ENCODE measurements around the gene RNF149. TPM values are rescaled to one million over a fixed set of nuclear protein-coding genes. Genes with fewer than 3 reads are reported as not detected.
"Not testable (repeated sequence)": the region's sequence is repeated elsewhere in the genome, so short reads cannot be mapped to it uniquely, and the experiment has no call there.

Gene RNF149
- total RNA-seq, 1 experiment from 2014 or later: 51.2 TPM

DNA sequence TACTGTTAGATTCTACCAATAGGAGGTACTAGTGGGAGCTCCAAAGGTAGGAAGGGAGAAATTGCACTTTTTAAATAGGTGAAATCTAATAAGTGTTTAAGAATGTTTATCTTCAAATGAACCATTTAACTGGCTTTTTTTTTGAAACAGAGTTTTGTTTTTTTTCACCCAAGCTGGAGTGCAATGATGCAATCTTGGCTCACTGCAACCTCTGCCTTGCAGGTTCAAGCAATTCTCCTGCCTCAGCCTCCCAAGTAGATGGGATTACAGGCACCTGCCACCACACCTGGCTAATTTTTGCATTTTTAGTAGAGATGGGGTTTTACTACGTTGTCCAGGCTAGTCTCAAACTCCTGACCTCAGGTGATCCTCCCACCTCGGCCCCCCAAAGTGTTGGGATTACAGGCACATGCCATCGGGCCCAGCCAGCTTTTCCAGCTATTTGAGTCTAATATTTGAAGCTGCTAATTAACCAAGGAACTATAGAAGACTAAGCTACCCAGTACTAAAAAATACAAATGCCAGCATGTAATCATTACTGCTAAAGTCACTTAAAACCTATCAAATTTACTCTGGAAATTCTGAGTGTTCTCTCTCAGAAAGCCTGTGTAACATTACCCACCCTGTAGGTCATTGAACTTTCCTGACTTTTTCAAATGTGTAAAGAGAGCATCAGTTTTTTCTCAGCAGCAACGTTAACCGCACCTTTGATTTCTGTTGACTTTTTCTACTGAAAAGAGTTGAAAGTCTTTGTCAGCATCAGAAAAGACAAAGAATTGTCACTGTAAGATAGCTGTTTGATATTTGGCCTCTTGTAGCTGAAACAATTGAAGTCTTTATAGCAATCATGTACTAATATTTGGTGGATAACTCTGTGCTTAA lies 24.6 kb upstream of the RNF149 start:
- no peak for DNase-seq (ENCODE audit: low spot score)

DNA sequence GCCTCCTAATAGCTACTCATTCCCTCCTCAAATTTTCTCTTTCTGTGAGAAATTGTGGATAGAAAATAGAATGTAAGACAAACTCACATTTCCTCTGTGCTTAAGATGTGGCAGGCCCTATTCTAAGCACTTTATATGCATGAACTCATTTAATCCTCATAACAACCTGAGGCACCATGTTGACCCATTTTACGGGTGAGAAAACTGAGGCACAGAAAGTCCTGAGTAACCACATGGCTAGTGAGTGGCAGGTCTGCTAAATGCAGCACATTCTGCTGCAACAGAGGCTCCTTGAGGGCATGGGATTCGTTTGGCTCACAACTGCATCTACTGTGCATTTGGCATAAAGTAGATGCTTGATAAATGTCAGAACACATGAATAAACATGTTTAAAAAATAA lies 22.7 kb upstream of the RNF149 start:
- DNase-seq (ENCODE audit: low spot score): no peak

DNA sequence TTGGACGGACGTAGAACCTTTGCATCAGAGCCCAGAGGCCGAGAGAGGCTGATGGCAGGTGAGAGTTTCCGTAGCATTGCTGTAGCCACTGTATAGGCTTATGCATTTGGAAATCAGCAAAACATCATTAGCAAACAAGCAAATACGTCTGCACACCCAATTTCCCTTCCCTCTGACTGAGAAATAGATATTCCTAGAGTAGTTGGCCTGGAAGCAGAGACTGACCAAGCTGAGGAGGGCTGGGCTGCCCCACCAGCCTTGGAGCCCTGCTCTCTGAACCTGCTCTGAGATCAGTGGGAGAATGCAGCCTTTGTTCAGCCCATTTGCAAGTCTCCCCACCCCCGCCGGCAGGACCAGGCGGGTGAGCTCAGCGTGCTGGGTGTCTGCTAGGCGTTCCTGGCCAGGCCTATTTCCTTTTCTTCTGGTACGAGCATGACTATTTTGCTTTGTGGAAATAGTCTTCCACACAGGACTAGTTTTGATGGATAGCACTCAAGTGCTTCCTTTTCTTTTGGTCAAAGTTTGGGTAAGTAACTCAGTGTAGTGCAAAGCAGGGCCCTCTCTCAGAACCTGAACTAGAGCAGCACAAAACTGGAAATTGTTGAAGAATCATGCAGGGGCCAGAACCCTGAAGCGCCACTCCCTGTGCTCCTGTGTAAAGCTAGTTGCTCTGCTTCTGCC lies 21.9 kb upstream of the RNF149 start:
- DNase-seq (ENCODE audit: low spot score): peak; percentile 68

DNA sequence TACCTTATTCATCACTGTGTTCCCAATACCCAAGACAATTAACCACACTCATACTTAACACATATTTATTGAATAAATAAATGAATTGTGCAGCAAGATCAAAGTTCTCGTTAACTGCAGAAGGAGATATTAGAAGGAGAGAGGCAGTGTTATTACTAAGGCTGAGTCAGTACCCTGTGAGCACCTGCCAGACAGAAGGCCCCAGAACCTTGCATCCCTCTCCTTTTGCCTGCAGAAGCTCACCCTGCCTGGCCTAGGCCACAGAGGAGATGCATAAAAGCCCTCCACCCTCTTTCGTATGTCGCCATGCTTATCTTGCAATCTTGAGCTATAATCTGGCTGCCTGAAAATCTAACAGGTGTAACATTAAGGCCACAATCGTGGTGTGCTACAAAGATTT lies 20.5 kb upstream of the RNF149 start:
- peak; percentile 32 for DNase-seq (ENCODE audit: low spot score)

DNA sequence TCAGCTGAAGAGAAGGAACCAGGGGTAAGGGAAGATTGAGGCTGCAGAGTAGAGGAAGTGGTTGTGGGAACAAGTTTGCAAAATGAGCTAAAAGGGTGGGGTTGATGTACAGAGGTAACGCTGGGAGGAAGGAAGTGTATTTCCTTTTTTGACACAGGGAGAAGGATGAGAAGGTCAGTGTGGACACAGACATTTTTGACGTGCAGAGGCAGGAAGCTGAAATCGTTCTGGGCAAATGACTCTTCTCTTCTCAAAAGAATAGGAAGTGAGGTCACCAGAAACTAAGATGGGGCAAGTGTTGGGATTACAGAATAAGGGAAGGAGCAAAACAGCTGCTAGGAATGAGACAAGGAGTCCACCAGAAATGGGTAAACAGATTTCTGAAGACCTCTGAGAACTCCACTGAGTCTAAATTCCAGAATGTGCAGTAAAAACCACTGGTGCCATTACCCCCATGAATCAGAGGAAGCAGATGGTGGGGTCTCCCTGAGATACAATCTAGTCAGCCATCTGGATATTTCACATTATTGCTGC lies 20.0 kb upstream of the RNF149 start:
- no peak for DNase-seq (ENCODE audit: low spot score)

DNA sequence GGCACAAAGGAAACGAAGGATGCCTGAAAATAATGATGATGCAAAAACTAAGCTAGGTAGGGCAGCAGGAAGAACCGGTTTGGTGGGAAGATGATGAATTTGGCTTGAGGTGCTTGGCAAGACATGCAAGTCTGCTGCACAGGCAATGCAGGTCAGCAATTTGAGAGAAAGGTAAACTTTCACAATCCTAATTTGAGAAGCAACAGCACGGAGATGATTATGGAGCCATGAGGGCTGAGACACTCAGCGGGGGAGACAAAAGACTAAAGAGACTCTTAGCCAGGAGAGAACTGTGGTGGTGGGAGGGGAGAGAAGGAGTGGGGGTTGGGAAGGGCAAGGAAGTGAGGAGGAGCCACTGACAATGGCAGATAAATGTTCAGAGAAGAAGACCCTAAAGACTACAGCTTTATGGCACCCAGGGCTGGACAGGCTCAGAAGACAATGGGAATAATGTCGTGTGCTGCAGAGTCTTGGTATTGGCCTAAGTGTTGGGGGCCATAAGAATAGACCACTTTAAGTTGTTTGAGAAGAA lies 19.4 kb upstream of the RNF149 start:
- DNase-seq (ENCODE audit: low spot score): peak; percentile 93

DNA sequence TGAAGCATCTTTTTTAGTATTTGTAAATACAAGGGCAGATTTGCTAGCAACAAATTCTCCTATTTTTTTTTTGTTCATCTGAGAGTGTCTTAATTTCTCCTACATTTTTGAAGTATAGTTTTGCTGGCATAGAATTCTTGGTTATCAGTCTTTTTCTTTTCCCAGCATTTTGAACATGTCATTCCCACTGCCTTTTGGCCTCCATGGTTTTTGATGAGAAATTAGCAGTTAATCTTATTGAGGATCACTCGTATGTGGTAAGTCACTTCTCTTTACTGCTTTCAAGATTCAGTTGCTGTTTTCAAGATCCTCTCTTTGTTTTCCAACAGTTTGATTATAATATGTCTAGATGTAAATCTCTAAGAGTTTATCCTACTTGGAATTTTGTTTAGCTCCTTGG lies 16.9 kb upstream of the RNF149 start:
- no peak for DNase-seq (ENCODE audit: low spot score)

DNA sequence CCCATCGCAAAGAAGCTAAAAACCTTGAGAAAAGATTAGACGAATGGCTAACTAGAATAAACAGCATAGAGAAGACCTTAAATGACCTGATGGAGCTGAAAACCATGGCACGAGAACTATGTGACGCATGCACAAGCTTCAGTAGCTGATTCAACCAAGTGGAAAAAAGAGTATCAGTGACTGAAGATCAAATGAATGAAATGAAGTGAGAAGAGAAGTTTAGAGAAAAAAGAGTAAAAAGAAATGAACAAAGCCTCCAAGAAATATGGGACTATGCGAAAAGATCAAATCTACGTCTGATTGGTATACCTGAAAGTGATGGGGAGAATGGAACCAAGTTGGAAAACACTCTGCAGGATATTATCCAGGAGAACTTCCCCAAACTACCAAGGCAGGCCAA lies 8.1 kb upstream of the RNF149 start:
- not testable (repeated sequence) for DNase-seq (ENCODE audit: low spot score)

DNA sequence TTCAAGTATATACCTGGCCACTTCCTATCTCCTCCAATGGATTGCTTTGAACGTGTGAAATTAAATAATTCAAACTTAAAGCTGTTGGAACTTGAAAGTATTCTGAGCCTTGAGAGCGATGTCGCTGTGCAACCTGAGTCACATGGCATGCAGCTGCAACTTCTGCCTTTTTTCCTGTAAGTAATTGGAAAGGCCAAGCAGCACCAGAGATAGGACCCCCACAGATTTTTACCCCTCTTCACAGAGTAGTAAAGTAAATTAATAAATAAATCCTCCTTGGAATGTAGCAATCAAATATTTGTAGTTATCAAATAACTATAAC lies 3.2 kb upstream of the RNF149 start:
- DNase-seq (ENCODE audit: low spot score): no peak

DNA sequence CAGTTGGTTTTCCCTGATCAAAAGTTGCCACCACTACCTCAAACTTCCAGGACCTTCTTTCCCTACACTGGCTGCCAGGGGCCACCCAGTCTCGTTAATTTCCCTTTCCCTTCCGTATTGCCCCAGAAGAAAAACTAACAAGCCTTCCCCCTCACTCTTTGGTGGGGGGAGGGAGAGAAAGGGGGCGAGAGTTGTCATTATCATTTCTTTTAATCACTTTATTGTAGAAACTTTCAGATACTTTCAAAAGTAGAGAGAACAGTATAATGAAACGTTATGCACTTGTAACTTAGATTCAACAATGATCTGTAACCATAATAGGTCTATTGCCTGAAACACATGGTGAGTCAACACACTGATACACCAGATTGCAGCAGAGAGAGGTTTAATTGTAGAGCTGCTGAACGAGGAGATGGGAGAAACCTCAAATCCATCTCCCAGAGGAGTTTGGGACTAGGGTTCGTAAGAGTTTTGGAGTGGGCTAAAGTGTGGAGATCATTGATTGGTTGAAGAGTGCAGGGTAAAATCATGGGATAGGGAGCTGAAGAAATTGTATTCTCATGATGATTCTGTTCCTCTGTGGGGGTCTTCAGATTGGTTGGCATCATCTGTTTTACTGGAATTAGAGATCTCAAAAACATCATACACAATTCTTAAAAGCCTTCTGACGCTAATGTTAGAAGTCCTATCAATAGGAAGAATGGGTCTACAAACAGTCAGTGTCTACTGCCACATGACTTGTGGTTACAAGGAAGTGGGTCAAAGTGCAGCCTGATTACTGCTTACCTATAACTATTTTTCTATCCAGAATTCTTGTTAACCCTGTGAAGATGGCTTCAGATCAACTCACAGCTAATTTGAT lies 2.6 kb upstream of the RNF149 start:
- peak; percentile 34 for DNase-seq (ENCODE audit: low spot score)

DNA sequence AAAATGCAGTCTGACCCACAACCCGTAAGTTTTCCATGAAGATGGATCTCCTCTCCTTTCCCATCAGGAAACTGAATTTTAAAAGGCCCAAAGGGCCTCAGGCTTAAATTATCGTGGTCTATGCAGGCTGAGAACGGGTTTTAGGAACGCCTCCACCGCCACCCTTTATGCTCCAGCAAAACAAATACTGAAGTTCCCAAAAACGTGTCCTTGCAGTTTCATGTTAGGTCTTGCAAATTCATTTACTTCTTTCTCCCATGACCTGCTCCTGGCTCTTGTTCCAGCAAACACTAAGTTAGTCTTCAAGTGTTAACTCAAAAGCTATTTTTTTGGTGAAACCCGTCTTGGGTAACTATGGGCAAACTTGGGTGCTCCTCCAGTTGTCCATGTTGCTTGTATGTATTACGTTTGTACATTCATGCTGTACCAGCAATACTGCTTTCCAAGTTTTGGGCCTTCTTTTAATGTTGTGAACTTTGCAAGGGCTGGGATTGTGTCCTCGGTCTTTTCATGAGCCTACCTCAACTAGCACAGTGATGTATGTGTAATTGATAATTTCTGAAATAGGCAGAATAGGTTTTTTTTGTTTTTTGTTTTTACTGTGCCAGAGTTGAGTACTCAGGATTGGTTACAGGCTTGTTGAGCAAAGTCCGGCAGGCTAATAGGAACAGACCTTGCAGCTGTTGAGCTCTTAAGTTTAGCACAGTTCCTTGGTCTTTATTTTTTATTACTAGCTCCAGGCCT lies 1.8 kb upstream of the RNF149 start:
- DNase-seq (ENCODE audit: low spot score): no peak

DNA sequence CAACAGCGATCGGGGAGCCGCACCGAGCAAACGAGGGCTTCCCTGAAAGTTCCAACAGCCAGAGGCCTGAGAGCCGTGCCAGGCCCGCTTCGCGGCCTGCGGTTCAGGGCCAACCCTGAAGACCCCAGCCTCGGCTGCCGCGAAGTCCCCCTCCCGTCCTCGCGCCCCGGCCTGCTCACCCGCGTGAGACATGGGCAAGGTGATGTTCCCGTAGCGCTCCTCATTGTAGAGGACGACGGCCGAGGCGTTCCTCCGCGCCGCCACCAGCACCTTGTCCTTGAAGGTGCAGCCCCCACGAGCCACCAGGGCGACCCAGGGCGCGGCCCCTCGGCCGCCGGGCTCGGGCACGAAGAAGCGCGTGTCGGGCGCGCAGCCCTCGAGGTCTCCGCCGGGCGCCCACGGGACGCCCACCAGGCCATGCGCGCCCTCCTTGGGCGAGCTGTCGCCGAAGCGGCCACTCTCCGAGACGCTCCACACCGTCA lies 510 bp downstream of the RNF149 start:
- DNase-seq (ENCODE audit: low spot score): peak; percentile 26

DNA sequence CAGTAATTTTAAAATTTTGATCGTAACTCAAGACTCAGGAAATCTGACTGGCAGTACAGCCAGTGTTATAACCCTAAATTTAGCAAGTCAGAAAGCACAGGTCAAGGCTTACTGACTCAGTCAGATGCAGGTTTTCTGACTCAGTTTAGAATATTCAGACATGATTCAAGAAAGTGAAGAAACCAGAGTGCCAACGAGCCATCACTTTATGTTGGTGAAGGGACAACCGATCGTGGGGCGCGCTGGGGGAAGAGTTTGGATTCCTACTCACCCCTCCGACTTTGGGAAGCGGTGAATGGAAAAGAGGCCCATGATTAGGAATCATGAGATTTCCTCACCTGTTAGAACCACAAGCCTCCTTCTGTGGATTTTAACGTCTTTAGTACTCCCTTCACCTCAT lies 998 bp downstream of the RNF149 start:
- DNase-seq (ENCODE audit: low spot score): peak; percentile 41

DNA sequence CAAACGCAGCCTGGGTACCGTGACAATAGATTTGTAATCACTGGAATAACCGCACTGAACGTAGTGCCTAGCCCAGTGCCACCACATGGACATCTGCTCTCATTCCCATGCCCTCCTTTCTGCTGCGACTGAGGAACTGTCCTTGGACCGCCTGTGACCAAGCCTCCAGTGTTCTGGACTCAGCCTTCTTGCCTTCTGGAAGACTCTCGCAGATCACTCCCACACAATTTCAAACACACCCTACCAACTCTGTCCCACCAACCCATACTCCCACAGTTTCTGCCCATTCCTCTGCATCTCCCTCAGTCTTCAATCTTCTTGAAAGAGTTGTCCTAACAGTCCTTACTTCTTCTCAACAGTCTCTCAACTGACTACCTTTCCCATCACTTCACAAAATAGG lies 2.1 kb downstream of the RNF149 start:
- DNase-seq (ENCODE audit: low spot score): no peak

DNA sequence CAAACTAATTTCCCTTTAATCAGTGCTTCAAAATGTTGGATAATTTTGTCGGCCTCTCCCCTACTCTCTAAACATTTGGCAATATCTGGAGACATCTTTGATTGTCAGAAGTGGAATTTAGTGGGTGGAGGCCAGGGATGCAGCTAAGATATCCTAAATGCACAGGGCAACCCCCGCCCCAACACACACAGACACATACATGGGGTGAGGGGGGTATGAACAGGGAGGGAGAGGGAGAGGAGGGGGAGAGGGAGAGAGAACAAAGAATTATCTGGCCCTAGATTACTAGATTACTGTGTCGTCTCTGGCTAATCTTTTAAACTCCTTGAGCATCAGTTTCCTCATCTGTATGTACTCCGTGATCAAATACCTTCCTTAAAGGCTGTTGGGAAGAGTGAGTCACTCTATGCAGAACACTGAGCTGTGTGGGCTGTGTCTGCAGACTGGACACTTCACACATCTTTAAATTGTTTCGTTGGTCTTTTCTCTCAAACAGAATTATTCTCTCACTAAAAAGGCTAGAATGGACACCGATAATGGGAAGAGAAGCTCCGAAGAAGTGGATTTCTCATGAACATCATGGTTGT lies 2.9 kb downstream of the RNF149 start:
- peak; percentile 3 for DNase-seq (ENCODE audit: low spot score)

DNA sequence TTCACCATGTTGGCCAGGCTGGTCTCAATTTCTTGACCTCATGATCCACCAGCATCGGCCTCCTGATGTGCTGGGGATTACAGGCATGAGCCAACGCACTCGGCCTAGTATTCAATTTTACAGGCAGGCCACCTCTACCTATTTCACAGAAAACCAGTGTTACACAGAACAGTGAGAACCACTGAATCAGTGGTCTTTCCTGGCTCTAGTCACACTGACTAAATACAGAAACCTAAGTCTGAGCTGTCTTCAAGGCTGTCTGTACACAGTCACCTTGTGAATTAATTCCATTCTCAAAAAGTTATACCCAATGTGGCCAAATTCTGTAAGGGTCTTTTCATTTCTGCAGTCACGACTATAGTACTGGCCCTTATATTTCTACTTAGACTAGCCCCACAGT lies 3.5 kb downstream of the RNF149 start:
- no peak for DNase-seq (ENCODE audit: low spot score)

DNA sequence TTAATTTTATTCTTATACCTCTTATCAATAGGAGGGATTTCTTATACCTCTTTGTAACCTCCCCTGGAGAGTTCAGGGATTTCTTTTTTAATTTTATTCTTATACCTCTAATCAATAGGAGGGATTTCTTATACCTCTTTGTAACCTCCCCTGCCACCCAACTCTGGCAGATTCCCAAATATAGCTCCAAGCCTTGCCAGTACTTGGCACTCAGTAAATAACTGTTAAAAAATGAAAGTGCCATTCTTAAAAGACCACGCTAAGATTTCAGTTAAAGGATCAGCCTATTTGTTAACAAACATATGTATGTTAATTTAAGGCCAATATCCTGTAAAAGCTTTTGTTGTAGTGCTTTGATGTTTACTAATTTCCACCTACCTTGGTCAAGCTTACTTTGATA lies 4.8 kb downstream of the RNF149 start:
- no peak for DNase-seq (ENCODE audit: low spot score)

DNA sequence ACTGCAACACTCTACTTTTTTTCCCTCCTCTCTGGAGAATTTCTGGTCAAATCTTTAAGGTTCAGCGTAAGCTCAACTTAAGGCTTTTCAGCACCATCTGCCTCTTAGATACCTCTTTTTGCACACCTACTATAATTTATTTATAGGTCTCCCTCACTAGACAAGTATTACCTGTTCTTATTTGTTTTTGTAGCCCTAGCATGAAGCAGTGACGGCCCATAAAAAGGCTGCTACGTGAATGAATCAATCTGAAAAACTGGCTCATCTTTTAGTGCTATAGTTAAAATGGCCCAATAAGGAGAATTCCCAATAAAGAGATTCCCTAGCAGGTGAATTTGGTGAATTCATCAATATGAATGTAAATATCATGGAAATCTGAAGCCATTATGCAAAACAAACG lies 6.5 kb downstream of the RNF149 start:
- peak; percentile 17 for DNase-seq (ENCODE audit: low spot score)

DNA sequence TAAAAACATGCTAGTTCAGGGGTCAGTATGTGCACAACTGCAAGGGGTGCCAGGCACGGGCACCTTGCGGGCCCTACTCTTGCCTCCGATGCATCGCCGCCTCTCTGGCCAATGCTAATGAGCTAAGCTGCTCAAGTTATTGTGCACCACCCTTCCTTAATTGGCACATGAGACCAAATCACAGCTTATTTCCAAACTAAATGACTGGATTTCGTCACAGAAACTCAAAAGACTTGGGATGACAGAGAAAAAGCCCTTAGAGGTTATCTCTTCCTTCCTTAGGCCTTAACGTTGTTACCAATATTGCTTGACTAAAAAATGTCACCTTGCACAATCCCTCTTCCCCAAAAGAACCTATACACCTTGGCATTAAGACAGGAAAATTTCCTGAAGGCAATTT lies 7.7 kb downstream of the RNF149 start:
- no peak for DNase-seq (ENCODE audit: low spot score)

DNA sequence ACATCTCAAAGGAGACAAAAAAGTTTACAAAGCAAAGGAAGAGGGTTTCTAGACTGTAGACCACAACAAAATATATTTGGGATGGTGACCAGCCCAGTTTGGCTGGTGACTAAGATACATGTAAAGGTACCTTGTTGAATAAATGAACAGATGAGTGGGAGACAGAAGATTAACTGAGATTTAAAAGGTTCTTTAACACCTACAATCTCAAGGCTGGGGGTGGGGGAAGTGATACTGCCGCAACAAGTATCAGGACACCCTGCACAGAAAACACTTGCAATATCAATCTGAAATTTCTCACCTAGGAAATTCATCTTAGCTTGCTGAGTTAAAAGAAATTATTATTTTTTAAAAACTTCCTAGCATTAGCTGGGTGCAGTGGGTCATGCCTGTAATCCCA lies 8.3 kb downstream of the RNF149 start:
- DNase-seq (ENCODE audit: low spot score): no peak

DNA sequence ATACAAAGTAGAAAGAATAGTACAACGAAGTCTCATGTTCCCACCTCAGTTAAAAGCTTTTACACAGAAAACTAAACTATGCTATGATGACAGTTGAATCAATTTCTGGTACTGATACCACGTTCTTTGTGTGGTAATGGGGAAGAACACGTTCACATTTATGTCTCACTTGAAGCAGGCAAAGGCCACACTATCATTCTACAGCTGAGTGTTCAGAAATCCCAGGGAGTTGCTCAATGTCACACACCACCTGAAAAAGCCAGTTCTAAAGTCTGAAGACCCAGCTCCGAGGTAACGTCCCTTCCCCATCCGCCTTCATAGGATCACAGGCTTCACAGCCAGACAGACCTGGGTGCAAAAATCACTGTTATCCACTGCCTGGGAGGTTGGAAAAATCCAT lies 8.9 kb downstream of the RNF149 start:
- DNase-seq (ENCODE audit: low spot score): no peak
